ENCODE measurements around the gene ASTN2.

Gene ASTN2

DNA sequence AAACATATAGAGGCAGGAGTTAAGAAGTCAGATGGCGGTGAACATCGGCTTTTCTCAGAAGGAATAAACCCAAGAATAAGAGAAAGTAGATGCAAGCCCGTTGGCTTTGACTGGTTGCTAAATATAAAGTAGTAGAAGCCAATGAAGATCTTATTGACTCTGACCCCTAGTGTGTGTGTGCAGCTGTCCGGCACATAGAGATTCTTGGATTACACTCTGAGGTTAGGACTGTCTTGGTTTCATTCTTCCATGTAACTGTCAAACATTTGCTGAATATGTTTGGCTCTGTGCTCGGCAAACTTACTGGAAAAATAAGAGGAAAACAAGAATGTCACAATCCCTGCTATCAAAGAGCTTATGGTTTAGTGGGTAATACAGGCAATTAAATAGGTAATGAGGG is 54.9 kb downstream of the ASTN2 start:
- no peak for DNase-seq (ENCODE audit: low read depth)

DNA sequence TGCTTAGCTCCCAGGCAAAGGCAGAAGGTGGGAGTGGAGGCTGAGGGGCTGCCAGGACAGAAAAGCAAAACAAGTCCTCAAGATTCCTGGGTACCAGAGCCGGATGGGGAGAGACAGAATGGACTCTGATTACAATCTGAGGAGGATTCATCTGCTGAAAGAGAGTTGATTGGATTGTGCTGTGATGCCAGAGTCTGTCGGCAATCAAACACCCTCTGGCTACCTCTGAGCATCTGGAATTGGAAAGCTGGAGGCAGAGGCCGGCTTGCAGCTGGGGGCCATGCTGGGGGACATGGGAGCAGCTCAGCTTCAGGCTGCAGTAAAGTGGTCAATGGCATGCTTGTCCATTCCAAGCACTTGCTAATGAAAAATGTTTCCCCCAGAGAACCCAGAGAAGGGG is 59.3 kb downstream of the ASTN2 start:
- DNase-seq (ENCODE audit: low read depth): no peak

DNA sequence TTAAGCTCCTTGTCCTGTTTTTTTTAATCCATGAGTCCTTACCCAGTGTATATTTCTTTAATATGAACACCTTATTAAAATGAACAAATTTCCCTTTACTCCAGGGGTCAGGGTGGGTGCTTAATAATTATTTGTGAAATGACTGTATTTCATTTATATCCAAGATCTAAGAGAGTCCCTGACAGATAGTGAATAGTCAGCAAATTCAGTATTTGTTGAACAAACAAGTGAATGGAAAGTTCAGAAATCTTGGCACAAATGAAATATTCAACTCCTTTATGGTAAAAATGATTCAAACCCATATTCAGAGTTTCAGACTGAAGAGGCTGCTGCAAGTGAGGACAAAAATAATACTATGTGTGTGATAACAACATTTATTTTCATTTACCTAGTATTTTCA is 59.9 kb downstream of the ASTN2 start:
- DNase-seq (ENCODE audit: low read depth): no peak

DNA sequence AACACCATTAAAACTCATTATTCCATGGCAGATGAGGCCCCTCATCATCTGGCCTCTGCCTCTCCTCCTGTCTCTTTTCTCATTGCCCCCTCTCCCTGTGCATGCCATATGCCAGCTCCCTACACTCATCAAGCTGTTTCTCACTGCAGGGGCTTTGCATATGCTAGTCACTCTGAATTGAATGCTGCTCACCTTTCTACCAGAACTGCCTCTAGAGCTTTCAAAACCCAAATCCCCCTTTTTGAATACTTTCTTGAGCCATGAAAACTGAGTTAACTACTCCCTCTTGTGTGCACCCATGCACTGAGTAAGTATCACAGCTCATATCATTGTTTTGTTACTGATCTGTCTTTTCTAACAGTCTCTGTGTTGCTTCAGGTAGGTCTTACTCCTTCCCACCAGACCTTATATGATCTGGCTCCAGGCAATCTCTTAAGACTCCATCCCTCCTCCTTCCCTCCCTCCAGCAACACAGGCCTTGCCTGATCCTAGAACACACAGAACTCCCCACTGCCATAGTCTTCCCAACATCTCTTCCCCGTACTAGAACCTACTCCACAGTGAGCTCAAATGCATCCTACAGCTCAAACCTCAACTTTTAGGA is 60.5 kb downstream of the ASTN2 start:
- DNase-seq (ENCODE audit: low read depth): no peak

DNA sequence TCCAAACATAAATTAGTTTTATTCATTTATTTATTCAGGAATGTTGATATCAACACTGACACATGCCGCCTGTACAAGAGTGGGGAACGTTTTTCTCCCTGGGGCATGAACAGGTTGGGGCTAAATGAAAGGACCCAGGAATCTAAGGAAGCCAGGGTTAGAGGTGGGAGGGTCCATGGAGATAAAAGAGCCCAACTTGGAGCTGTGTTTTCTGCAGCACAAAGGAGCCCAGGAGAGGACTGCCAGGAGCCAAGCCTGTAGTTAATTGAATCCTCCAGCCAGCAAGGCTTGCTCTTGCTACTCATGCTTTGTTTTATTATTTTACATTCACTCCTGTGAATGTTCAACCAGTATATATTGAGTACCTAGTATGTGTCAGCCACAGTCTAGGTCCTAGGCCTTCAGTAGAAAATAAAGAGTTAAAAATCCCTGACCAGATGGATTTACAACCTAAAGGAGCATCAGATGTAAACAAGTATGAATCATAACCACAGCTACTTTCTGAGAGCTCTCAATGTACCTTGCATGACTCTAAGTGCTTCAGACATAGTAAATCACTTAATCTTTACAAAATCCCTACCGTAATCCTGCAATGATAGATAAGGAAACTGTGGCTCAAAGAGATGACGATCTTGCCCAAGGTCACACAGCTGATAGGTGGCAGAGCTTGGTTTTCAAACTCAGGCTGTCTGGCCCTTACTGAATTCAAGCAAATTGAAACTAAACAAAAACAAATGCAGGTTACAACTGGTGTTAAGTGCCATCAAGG is 69.8 kb downstream of the ASTN2 start:
- DNase-seq (ENCODE audit: low read depth): no peak

DNA sequence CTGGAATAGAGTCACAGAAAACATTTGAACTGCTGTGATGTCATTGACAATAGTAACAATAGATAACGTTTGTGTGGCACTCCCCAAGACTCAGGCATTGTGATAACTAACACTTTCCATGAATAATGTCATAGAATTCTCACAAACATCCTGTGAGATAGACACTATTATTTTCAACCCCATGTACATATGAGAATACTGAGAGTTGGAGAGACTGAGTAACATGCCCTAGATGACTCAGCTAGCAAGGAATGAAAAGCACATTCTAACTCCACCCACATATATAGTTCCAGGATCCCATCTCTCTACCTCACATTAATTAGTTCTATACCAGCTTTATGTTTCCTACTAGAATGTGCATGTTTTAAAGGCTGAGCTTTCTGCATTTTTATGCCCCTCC is 71.4 kb downstream of the ASTN2 start:
- no peak for DNase-seq (ENCODE audit: low read depth)

DNA sequence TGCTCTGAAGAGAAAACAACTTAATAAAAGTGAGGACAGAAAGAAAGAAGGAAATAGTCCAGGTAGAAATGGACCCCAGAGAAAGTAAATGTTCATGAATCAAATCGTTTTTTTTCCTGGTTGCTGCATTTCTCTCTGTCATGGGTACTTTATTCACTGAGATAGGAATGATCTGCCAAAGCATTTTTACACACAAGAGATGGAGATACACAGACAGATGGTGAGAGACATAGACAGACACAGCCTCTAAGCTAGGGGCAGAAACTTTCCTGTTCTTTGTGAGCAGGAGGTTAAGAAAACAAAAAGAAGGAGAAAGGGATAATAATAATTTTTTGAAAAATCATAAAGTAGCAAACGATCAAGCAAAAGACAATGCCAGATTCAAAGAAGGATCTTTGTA is 73.7 kb downstream of the ASTN2 start:
- DNase-seq (ENCODE audit: low read depth): no peak

DNA sequence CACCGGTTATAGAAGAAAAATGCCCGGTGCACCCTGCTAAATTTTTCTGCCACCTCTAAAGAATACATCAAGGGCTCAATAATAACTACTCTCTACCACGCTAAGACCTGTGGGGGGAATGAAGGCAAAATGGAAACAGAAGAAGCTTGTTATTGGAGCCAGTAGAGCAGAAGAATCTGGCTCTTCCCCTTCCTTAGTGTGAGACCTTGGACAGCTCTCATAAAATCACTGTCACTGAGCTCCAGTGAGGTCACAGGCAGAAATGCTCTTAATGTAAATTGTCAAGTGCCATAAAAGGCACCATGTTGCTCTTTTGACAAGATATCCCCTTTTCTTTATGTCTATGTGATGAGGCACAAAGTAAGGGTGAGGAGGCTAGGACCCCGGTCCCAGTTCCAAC is 74.4 kb downstream of the ASTN2 start:
- DNase-seq (ENCODE audit: low read depth): no peak

DNA sequence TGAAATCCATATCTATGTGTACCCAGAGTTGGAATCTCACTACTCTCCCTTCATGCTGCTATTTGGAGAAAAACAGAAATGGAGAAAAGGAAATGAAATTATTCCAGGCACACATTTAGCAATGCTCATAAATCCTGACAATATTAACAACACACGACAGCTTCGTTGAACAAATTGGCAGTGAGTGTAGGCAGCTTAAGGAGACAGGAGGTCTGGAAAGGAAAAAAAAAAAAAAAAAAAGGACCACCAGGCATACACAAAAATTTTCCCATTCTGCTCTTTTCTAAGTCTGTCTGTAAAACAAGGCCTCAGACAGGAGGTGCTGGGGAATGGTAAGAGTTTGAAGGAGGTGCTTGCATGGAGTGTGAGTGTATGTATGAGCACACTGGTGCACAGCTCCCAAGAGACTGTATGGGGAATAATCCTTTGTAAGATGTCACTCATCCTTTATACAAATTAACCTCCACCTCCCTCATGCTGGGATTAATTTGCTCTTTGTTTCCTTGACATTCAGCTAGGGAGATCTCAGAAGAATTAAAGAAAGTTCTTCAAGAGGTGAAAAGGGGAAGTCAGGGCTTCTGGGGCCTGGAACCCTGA is 78.9 kb downstream of the ASTN2 start:
- no peak for DNase-seq (ENCODE audit: low read depth)

DNA sequence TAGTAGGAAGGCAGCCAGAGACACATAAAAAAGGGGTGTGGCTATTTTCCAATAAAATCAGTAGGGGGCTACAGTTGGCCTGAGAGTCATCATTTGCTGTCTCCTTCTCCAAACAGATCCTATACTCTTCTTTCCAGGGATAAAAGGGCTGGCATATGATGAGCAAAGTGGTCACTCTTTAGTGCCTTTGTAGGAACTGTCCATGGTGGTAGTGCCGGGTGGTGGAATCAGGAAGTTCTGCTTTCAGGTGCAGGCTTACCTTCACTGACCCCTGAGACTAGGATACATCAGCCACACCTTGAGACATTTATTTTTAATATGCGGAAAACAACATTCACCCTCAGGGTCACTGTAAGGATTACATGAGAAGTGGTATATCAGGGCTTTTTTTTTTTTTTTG is 80.8 kb downstream of the ASTN2 start:
- no peak for DNase-seq (ENCODE audit: low read depth)

DNA sequence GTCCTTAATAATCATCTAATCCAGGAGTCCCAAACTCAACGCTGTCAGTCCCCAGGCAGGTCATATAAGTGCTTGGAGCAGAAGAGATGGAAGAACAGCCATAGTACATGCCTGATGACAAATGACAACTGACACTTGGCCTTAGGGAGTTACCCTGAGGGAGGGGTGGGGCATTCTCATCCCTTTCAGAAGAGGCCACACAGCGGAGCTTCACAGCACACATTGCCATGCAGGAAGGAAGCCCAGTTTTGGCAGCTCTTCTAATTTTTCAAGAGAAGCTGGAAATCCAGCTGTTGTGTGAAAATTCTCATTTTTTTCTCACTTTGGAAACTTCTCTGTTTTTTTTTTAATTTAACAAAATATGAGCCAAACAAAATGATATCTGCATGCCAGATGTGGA is 89.0 kb downstream of the ASTN2 start:
- no peak for DNase-seq (ENCODE audit: low read depth)

DNA sequence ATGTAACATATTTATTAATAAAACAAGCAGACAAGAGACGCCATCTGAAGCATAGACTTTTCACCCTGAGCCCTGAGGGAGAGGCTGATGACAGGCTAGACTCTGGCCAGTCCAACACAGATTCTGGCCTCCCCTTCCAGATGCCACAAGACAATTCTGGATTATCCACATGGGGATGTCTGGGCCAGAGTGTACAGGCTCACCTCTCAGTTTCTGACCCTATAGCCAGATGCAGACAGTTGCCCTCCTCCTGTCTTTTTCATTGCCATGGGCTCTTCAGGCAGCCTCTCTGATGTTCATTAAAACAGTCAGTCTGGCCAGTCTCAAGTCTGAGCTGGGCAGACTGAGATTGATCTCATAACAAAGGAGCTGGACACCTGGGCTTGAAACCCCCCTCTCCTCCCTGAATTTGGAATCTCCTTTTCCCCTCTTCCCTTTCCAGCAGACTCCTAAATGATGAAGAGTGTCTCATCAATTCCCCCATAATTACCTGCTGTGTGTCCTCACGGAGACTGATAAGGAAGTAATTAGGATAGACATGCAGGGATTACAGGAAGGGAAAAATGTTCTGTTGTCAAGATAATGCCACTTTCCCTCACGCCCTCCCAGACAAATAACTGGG is 89.6 kb downstream of the ASTN2 start:
- DNase-seq (ENCODE audit: low read depth): no peak

DNA sequence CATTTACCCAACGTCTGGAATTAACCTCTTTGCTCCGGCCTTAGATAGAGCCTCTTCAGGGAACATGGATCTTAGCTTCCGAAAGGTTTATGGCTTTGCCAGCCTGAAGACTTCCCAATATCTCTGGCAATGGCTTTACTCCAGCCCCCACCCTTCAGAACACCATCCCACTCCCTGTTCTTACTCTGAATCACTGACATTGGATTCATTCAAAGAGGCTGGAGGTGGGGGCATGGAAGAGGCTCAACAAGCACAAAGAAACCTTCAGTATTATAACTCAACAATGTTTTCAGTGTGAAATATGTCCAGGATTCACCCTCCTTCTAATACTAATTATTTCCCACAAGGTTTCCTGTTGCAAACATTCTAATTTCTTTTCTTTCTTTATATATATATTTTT is 91.5 kb downstream of the ASTN2 start:
- DNase-seq (ENCODE audit: low read depth): no peak

DNA sequence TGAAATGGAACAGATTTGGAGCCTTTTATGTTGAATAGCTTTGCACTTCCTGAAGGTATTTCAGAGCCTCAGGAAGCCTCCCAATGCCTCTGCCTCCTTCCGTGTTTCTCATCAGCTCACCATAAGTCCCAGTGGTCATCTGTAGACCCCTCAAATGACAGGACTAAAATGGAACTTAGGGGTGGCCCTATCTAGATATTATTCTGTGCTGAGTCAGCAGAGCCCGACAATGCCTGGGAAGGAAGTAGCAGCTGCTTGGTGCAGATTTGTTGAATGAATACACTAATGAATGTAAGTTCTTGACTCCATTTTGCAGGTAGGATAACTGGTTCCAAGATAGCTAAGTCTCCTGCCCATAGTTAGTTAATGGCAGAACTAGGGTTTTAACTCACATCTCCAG is 97.7 kb downstream of the ASTN2 start:
- DNase-seq (ENCODE audit: low read depth): no peak

DNA sequence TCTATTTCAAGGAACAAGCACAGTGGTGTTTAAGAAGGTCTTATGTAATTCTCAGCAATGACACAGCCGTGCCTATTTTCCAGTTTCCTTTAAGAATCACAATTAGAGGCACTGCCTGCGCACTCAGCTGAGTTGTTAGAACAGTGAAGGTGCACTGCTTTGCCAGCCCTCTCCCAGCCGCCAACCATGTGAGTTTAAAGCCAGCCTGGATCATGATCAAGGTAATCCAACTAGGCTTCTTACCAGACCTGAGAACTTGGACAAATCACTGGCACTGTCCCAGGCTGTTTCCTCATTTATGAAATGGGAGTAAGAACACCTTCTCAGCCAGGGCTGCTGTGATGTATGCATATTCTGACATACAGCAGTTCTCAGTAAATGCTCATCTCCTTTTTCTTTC is 99.6 kb downstream of the ASTN2 start:
- no peak for DNase-seq (ENCODE audit: low read depth)

DNA sequence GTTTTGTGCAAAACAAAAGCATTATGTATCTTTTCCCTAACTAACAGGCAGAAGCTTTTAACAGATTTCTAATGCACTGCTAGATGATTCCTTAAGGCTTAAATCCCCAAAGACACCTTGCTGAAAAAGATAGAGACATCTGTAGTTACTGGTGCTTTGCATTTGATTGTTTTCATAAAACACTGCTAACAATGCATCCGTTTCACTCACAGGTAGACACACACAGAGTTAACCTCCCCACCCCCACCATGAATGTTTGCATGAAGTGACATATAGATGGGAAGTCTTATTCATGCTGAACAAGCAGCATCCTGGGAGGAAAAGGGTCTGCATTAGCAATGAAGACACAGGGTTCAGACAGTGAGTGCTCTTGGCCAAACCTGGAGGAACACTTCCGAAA is 100.9 kb downstream of the ASTN2 start:
- DNase-seq (ENCODE audit: low read depth): no peak

DNA sequence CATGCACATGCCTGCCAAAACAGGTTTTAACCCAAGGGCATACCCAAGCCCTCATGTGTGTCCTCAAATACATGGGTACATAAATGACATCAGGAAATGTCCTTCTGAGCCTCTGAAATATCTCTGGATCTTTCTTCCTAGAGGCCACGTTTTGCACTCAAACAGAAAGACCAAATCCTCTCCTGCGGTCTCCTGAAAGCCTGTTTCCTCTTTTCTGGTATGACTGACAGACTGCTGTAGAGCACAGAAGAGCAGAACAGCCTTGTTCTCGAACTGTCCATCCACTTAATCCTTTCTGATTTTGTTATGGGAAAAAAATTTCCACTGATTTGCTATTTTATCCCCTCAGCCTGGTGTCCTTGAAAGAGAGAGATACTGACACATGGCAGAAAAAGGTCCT is 107.2 kb downstream of the ASTN2 start:
- DNase-seq (ENCODE audit: low read depth): no peak

DNA sequence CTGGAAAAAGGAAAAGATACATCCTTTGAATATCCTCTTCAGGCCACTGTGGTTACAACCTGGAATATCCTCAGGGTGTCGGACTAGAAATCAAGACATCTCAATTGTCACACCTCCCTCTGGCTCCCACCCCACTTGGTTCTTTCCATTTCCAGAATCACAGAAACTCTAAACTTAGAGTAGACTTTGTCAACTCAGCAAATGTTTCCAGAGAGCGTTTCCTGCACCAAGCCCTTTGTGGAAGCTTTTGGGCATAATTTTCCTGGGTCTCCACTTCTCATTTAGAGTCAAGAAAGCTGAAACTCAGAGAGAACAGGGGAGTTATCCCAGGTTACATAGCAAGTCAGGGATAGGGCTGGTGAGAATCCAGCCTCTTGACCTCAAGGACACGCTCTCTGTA is 108.8 kb downstream of the ASTN2 start:
- no peak for DNase-seq (ENCODE audit: low read depth)

DNA sequence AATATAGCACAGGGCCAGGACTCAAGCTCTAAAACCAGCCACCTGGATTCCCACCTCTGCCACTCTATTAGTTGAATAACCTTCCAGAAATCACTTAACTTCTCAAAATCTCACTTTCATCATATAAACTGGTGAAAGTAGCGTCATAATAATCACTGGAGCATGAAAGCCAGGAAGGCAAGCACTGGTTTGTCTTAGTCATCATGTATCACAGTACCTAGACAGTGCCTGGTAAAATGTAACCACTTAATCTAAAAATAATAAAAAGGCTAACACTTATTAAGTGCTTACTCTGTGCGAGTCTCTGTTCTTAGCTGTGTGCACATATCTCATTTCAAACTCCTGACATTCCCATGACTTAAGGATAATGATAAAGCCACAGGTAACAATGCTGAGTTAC is 109.4 kb downstream of the ASTN2 start:
- no peak for DNase-seq (ENCODE audit: low read depth)

DNA sequence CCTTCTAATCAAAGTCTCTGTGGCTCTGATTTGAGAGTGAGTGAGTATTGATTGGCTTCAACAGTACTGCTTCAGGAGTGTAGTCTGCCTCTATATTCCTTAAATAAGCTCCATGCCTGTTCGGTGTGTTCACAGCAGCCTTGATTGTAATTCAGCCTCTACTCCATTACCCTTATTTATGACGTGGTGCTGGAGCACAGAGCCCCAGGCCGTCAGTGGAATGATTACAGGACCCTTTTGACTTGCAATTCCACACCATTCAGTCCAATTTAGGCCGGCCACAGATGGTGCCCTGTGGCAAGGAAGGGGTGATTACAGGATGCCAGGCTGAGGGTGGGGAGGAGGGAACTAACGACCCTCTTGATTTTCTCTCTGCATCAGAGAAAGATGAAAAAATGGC is 110.3 kb downstream of the ASTN2 start:
- DNase-seq (ENCODE audit: low read depth): no peak

DNA sequence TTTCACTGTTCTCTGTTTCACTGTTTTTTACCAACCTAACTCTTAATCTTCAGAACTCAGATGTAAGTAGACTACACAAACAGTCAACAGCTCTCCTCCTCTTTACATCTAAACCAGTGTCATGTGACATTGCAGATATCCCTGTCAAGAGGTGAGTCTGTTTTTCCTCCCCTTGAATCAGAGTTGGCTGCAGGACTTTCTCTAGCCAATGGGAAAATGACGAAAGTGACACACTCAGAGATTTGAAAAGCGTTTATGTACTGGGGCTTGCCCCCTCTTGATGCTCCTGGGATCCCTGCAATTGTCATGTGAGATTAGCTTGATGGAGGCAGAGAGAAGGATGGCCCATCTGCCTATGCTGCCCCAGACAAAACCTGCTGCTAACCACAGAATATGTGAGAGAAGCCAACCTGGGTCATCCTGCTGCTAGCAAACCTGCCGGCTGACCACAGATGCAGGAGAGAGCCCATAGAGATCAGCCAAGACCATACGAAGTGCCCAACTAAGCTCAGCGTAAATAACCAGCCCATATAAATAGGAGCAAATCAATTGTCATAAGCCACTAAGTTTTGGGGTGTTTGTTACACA is 111.1 kb downstream of the ASTN2 start:
- DNase-seq (ENCODE audit: low read depth): no peak

DNA sequence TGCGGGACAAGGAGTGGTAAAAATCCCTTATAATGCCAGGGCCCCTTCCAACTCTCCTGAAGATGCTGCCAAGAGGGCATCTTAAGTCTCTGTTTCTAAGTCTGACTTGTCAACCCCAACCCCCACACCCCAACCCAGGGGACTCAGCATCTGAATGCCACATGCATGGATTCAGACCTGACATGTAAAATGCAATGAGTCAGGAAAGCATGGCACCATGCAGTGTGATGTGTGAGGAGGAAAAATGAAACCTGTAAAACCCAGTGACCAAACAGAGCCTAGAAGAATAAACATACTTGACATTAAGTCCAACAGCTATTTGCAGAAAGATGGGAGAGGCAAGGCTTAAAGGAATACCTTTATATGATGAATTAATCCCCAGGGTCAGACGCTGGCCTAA is 112.4 kb downstream of the ASTN2 start:
- DNase-seq (ENCODE audit: low read depth): no peak
